IPS-20b (cell line): ENCODE measurements around the gene PITRM1.
A peak's percentile ranks its signal among the peaks of the same experiment; 100 is the strongest.
"Not testable (repeated sequence)": the region's sequence is repeated elsewhere in the genome, so short reads cannot be mapped to it uniquely, and the experiment has no call there.

Experiments
- H3K27ac ChIP-seq: one replicate; pipeline ENCODE4 v1.5.1; 2013; ENCODE audit warnings: low read length
- H3K27me3 ChIP-seq: 2 replicates; pipeline ENCODE4 v1.6.1; 2013; ENCODE audit warnings: mild to moderate bottlenecking, low read length, inconsistent platforms; ENCODE audit not compliant: insufficient read depth
- H3K36me3 ChIP-seq: 2 replicates; pipeline ENCODE4 v1.6.1; 2013; ENCODE audit warnings: low read depth, mild to moderate bottlenecking, inconsistent platforms, low read length, moderate library complexity; ENCODE audit not compliant: insufficient read depth
- H3K4me1 ChIP-seq: 2 replicates; pipeline ENCODE4 v1.6.1; 2013; ENCODE audit warnings: mild to moderate bottlenecking, control low read depth, inconsistent platforms, low read length, moderate library complexity; ENCODE audit not compliant: insufficient read depth
- H3K4me3 ChIP-seq: 2 replicates; pipeline ENCODE4 v1.5.1; 2013; ENCODE audit warnings: mild to moderate bottlenecking, low read length, inconsistent platforms
- H3K9ac ChIP-seq: 2 replicates; pipeline ENCODE4 v1.6.1; 2013; ENCODE audit warnings: low read depth, mild to moderate bottlenecking, inconsistent platforms, low read length, moderate library complexity
- H3K9me3 ChIP-seq: 2 replicates; pipeline ENCODE4 v1.6.1; 2013; ENCODE audit warnings: mild to moderate bottlenecking, low read depth, low read length, inconsistent platforms; ENCODE audit not compliant: insufficient read depth

The PITRM1 gene

GRCh38 chr10:3178042-3178441 is 5.5 kb upstream of the PITRM1 start:
- Histone ChIP-seq H3K9me3 (no peaks in the 10 kb centered on the region), H3K4me3 (no peak overlapping the region), H3K9ac (no peak overlapping the region), H3K27ac (no peak overlapping the region), H3K27me3 (no peaks in the 10 kb centered on the region; the same call in 1 of the 2 replicates), H3K36me3 (no peaks in the 10 kb centered on the region), H3K4me1 (peaks cover 7% of the 10 kb centered on the region; the same call in 1 of the 2 replicates)

GRCh38 chr10:3173171-3173878 is 743 bp upstream of the PITRM1 start:
- Histone ChIP-seq H3K4me3 (peak overlapping the region; percentile 45; the same call in 1 of the 2 replicates), H3K36me3 (peaks cover 14% of the 10 kb centered on the region), H3K27me3 (no peaks in the 10 kb centered on the region; the same call in 1 of the 2 replicates), H3K27ac (no peak overlapping the region), H3K9me3 (no peaks in the 10 kb centered on the region), H3K9ac (no peak overlapping the region), H3K4me1 (no peaks in the 10 kb centered on the region)

- H3K4me3 ChIP-seq, result peak overlapping the region; percentile 91
- H3K4me1 ChIP-seq, result no peaks in the 10 kb centered on the region
- H3K9me3 ChIP-seq, result no peaks in the 10 kb centered on the region
- no peak overlapping the region for H3K27ac ChIP-seq
- no peaks in the 10 kb centered on the region for H3K27me3 ChIP-seq
- peaks cover 19% of the 10 kb centered on the region for H3K36me3 ChIP-seq
- H3K9ac ChIP-seq, result peak overlapping the region; percentile 75; the same call in 1 of the 2 replicates
These were observed 519 bp downstream of the PITRM1 start for GRCh38 chr10:3172081-3172445.

- not testable (repeated sequence) for H3K27ac ChIP-seq, H3K9ac ChIP-seq, H3K27me3 ChIP-seq, H3K9me3 ChIP-seq, H3K4me1 ChIP-seq
- peaks cover 25% of the 10 kb centered on the region for H3K36me3 ChIP-seq
- H3K4me3 ChIP-seq, result peak overlapping the region; percentile 91; the same call in 1 of the 2 replicates
These were observed 1.1 kb downstream of the PITRM1 start for GRCh38 chr10:3171488-3171887.

- Histone ChIP-seq H3K4me1 (no peaks in the 10 kb centered on the region), H3K27me3 (no peaks in the 10 kb centered on the region), H3K4me3 (no peak overlapping the region), H3K9ac (no peak overlapping the region), H3K9me3 (no peaks in the 10 kb centered on the region), H3K36me3 (peaks cover 41% of the 10 kb centered on the region), H3K27ac (no peak overlapping the region)
These were observed 2.9 kb downstream of the PITRM1 start for GRCh38 chr10:3169673-3170072.

GRCh38 chr10:3169271-3169670 is 3.3 kb downstream of the PITRM1 start:
- Histone ChIP-seq H3K9ac (no peak overlapping the region), H3K36me3 (peaks cover 43% of the 10 kb centered on the region), H3K27me3 (no peaks in the 10 kb centered on the region), H3K4me1 (no peaks in the 10 kb centered on the region), H3K4me3 (no peak overlapping the region), H3K27ac (no peak overlapping the region), H3K9me3 (no peaks in the 10 kb centered on the region)

GRCh38 chr10:3167611-3168330 is 4.8 kb downstream of the PITRM1 start:
- no peak overlapping the region for H3K27ac ChIP-seq
- H3K27me3 ChIP-seq, result no peaks in the 10 kb centered on the region
- H3K9ac ChIP-seq, result no peak overlapping the region
- no peaks in the 10 kb centered on the region for H3K9me3 ChIP-seq
- H3K4me3 ChIP-seq, result no peak overlapping the region
- no peaks in the 10 kb centered on the region for H3K4me1 ChIP-seq
- peaks cover 51% of the 10 kb centered on the region for H3K36me3 ChIP-seq

GRCh38 chr10:3166496-3167290 is 5.9 kb downstream of the PITRM1 start:
- no peaks in the 10 kb centered on the region for H3K9me3 ChIP-seq
- H3K4me3 ChIP-seq, result no peak overlapping the region
- peaks cover 54% of the 10 kb centered on the region for H3K36me3 ChIP-seq
- no peaks in the 10 kb centered on the region for H3K27me3 ChIP-seq
- no peak overlapping the region for H3K27ac ChIP-seq
- no peaks in the 10 kb centered on the region for H3K4me1 ChIP-seq
- no peak overlapping the region for H3K9ac ChIP-seq

- H3K27ac ChIP-seq, result no peak overlapping the region
These were observed 7.4 kb downstream of the PITRM1 start for GRCh38 chr10:3165196-3165595.

GRCh38 chr10:3163879-3164278 is 8.7 kb downstream of the PITRM1 start:
- Histone ChIP-seq H3K9me3 (no peaks in the 10 kb centered on the region), H3K9ac (no peak overlapping the region), H3K27ac (no peak overlapping the region), H3K27me3 (no peaks in the 10 kb centered on the region), H3K36me3 (peaks cover 55% of the 10 kb centered on the region), H3K4me3 (no peak overlapping the region), H3K4me1 (no peaks in the 10 kb centered on the region)

More at GRCh38 chr10:3165196-3165595, 7.4 kb downstream of the PITRM1 start:
- peaks cover 54% of the 10 kb centered on the region for H3K36me3 ChIP-seq
- H3K4me3 ChIP-seq, result no peak overlapping the region
- no peaks in the 10 kb centered on the region for H3K4me1 ChIP-seq
- no peaks in the 10 kb centered on the region for H3K9me3 ChIP-seq
- no peaks in the 10 kb centered on the region for H3K27me3 ChIP-seq
- H3K9ac ChIP-seq, result no peak overlapping the region

- Histone ChIP-seq H3K4me1 (no peaks in the 10 kb centered on the region), H3K27me3 (no peaks in the 10 kb centered on the region), H3K4me3 (no peak overlapping the region), H3K9ac (no peak overlapping the region), H3K9me3 (no peaks in the 10 kb centered on the region), H3K27ac (no peak overlapping the region), H3K36me3 (peaks cover 62% of the 10 kb centered on the region)
These were observed 10.0 kb downstream of the PITRM1 start for GRCh38 chr10:3162533-3162932.
